ENCODE measurements around the gene FYCO1.

DNA sequence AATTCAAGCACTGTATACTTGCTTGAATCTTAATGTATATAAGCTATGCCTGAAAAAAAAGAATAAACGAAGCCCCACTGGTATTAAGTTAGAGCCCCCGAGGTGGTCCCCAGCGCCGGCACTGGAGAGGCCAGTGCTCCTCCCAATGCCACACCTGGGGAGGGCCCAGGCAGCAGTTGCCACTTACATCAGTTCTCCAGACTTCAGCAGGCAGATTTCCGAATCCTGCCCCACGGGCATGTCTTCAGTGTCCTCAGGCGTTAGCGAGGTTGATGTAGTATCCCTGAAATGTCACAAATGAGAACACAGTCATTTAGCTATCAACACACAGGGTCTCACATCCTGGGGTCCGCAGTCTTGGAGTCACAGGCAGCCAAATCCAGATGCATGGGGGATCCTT is 59.4 kb downstream of the FYCO1 start:
- TF ChIP-seq, protein P1, sequence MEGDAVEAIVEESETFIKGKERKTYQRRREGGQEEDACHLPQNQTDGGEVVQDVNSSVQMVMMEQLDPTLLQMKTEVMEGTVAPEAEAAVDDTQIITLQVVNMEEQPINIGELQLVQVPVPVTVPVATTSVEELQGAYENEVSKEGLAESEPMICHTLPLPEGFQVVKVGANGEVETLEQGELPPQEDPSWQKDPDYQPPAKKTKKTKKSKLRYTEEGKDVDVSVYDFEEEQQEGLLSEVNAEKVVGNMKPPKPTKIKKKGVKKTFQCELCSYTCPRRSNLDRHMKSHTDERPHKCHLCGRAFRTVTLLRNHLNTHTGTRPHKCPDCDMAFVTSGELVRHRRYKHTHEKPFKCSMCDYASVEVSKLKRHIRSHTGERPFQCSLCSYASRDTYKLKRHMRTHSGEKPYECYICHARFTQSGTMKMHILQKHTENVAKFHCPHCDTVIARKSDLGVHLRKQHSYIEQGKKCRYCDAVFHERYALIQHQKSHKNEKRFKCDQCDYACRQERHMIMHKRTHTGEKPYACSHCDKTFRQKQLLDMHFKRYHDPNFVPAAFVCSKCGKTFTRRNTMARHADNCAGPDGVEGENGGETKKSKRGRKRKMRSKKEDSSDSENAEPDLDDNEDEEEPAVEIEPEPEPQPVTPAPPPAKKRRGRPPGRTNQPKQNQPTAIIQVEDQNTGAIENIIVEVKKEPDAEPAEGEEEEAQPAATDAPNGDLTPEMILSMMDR (IDR thresholded peaks at IDR 0.05) = no peak
- TF ChIP-seq POLR2AphosphoS5 (IDR thresholded peaks at IDR 0.05) = no peak
- no peak for TF ChIP-seq EP300 (IDR thresholded peaks at IDR 0.05)
